KBM-7 (cell line): ENCODE measurements around the gene DEGS1.
"Not testable (repeated sequence)": the region's sequence is repeated elsewhere in the genome, so short reads cannot be mapped to it uniquely, and the experiment has no call there.

Experiments
- DNase-seq: peaks from one replicate; pipeline ENCODE4 v3.0.0-alpha.2; 2015
- in situ Hi-C: fragments of 300-500 bp; cut with MboI; formaldehyde crosslinking; loops from 2 replicates; pipeline ENCODE4 v1.14.3; 2020; ENCODE audit warnings: low sequenced_read_pairs, low pct_unique_long_range_greater_than_20kb, mixed read lengths

Gene DEGS1

DNA sequence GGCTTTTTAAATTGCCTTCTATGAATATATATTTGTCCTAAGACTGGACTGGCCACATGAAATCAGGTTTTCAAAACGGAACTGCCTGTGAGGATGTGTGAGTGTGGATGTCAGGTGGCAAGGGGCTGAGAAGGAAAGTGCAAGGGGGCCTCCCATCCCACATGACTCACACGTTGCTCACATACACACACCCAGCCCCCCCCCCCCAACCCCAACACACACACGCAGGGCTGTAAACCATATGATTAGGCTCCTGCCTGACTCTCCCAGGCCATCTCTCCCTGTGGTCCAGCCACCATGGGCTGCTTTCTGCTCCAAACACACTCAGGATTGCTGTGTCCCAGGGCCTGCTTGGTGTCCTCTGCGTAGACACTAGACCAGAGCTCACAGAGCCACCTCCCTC is 22.4 kb downstream of the DEGS1 start:
- DNase-seq = peak; percentile 79

DNA sequence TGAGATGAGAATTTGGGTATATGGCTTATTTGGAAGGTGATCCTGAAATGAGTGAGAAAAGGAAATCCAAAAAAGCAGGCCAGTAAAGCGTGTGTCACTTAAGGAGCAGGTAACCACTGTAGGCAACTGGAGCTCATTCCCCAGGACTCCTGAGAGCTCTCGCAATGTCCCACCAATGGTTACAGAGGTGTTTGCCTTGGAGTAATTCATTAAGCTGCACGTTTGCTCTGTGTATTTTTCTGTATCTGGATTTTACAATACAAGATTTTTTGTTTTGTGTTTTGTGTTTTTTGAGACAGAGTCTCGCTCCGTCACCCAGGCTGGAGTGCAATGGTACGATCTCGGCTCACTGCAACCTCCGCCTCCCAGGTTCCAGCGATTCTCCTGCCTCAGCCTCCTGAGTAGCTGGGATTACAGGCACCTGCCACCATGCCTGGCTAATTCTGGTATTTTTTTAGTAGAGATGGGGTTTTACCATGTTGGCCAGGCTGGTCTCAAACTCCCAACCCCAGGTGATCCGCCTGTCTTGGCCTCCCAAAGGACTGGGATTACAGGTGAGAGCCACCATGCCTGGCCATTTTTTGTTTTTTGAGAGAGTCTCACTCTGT is 23.0 kb downstream of the DEGS1 start:
- not testable (repeated sequence) for DNase-seq

More for the DNA sequence above, 22.4 kb downstream of the DEGS1 start:
- in situ Hi-C loops = no loop called here

DNA sequence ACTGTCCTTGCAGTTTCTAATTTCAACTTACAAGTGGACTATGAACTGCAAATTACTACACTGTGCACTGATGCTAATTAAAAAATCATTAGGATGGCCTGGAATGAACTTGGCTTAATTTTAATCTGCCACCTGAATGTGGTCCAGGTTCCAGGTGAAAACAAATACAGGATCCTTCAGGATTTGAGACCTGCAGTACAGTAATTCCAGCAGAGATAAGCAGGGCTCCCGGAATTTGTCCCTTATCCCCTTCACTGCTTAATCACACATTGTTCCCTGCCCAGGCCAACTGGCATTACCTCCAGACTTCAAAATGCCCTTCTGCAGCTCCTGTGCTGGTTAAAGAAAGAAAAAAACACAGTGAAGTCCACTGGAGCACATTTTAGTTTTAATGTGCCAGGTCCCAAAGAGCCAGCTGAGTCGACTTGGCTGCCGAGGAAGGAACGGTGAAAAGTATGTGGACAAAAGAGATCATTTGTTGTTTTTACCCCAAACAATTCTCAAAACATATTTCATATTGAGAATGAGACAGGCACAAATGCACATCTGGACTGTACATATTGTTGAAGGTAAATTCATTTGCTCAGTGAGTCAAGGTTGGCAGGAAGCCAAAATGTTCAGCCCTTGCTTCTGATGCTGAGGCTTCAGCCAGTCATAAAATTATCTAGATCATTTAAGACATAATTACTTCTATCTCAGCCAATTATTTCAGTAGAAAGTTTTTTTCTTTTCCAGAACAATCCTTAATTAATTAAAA is 28.3 kb downstream of the DEGS1 start:
- DNase-seq = no peak
- in situ Hi-C loops = no loop called here

More for the DNA sequence above, 23.0 kb downstream of the DEGS1 start:
- in situ Hi-C loops = not testable (repeated sequence)

DNA sequence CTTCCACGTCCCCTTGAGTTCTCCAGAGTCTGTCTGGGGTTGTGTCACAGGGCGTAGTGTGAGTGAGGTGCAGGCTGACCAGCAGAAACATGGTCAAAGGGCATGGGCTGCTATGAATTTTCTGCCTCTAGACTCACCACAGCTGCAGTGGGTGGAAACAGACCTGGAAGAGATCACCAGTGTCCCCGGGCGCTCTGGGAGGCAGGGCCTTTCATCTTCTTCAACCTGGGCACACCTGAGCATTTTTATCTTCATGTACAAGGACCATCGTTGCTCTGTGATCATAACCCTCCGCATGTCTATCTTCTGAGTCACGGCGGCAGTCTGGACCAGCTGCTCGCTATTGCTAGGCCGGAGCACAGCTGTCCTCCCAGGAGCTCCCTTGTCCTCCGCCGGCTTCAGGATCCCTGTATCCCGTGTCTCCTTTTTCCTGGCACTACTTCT is 29.6 kb downstream of the DEGS1 start:
- in situ Hi-C loops = no loop called here
- no peak for DNase-seq

DNA sequence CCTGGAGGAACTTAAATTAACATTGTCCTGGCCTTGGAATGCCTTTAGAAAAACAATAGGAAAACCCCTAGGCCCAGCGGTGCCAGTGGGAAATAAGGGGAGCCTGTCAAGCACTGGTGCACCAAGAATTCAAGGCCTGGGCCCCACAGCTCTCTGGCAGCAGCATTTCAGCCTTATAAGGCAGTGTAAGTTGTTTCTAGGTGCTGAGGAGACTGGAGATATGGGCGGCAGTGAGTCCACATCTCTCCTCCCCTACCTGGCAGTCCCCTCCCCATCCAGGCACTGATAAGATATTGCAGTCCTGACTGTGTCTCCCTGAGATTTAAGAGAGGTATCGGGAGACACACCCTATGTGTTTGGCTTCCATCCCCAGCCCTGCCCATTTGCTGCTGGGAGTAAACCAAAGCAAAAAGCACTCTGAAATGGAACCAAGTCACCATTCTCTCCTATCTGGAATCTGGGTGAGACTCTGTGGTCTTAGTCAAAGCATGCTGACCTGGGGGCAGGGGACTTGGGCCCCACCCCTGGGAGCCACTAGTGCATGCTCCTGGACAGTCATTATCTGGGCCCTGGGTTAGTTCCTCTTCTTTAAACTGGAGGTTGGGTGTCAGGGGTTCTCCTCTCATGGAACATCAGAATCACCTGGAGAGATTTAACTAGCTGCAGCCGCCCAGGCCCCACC is 30.5 kb downstream of the DEGS1 start:
- in situ Hi-C loops = no loop called here
- no peak for DNase-seq

DNA sequence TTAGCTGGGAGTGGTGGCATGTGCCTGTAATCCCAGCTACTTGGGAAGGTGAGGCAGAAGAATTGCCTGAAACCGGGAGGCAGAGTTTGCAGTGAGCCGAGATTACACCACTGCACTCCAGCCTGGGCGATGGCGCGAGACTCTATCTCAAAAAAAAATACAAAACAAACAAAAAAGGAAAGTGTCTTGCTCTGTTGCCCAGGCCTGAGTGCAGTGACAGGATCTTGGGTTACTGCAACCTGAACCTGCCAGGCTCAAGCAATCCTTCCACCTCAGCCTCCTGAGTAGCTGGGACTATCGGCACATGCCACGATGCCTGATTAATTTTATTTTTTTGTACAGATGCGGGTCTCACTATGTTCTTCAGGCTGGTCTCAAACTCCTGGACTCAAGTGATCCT is 33.3 kb downstream of the DEGS1 start:
- in situ Hi-C loops = no loop called here

DNA sequence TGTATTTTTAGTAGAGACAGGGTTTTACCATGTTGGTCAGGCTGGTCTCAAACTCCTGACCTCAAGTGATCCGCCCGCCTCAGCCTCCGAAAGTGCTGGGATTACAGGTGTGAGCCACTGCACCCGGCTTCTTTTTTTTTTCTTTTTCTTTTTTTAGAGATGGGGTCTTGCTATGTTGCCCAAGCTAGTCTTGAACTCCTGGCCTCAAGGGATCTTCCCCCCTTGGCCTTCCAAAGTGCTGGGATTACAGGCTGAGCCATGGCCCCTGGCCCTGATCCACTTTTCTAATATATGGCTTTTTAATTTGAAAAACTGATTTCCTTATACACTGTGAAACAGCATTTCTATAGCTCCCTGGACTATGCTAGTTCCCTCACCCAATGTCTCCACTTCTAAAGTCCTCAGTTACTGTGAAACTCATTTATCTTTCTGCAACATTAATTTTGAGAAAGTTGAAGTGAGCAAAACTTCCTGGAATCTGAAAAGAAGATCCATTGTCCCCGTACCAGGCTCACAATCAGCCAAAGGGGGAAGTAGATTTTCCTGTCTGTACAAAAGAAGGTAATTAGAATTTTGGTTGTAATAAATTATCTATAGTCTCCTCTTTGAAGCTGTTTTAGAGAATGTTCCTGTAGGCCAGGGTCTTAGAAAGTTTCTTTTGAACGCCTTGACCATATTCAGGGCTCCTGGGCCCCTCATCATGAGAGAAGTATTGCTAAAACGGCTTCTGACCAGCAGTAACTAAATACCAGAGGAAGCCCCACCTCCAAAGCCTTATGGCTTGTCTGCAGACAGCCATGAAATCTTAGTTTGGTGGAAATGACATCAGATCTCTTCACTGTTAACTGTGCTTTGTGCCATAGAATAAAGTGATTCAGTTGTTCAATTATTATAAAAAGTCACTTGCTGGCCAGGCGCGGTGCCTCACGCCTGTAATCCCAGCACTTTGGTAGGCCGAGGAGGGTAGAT is 34.9 kb downstream of the DEGS1 start:
- in situ Hi-C loops = no loop called here
- peak; percentile 65 for DNase-seq

More for the DNA sequence above, 33.3 kb downstream of the DEGS1 start:
- DNase-seq = no peak

DNA sequence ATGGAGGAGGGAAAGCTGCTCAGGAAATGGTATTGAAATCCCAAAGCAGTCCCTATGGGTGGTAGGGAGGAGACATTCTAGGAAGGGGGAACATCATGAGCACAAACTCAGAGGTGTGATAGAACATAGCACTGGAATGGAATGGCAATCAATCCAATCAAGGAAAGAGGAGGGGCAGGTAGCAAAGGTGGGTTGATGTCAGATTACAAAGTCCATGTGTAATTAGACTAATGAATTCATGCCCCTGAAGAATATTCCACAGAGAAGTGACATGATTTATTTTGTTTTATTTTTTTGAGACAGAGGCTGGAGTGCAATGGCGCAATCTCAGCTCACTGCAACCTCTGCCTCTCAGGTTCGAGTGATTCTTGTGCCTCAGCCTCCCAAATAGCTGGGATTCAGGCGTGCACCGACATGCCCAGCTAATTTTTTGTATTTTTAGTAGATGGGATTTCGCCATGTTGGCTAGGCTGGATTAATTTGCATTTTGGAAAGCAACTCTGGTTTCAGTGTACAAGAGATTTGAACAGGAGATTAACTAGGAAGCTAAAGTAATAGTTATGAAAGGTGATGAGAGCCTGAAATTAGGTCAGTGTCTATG is 36.1 kb downstream of the DEGS1 start:
- in situ Hi-C loops = no loop called here
- no peak for DNase-seq

DNA sequence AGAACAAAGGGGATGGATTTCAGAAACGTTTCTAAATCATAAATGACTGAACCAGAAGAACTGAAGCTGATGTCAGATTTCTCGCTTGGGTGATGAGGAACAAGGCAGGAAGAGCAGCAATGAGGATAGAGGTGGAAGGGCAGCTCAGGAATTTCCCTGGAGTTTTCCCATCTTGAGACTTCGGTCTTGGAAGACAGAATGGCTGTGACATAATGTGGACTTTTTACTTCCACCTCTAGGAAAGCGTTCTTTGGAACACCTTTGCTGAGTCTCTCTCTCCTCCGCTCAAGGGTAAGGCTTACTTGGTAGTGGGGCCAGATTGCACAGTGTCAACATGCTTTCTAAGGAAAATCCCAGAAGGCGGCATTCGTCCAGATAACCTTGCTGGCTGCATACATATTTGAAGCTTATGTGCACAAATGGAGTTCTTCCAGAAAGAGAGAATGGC is 36.6 kb downstream of the DEGS1 start:
- no peak for DNase-seq
- in situ Hi-C loops = no loop called here

DNA sequence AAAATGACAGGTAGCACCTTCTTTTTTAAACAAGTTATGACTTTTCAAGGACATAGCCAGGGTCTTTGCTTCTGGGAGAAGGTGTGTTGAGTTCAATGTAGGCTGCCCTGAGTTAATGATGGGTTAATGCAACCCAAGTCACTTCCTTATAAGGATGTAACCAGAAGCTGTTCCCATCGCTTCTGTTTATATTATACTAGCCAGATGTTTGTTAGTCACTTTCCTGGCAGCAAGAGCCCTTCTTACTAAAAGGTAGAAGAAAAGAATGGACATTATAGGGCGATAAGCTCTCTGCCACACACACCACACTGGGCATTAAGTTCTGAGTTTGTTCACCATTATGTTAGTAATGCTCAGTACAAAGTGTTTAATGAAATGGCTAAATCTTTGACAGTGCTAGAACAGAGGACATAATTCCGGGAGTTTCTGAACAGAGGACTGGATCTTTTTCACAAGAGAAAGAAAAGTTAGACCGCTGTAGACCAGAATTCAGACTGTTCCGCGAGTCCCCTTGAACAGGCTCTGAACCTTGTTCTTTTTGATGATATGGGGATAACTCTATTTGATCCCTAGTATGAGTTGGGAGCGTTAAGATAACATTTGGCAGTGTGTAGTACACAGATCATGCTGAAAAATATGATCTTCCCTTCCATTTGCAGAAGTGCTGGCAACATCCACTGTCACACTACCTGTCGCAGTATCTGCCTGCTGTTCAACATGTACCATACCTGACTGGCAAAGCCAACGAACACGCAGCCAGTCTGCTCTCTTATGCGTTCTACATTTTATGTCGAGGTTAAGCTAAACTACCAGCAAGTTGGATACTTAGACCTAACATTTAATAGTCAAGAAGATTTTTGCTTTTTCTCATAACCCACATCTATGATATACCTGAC is 41.0 kb downstream of the DEGS1 start:
- in situ Hi-C loops = no loop called here
- no peak for DNase-seq

DNA sequence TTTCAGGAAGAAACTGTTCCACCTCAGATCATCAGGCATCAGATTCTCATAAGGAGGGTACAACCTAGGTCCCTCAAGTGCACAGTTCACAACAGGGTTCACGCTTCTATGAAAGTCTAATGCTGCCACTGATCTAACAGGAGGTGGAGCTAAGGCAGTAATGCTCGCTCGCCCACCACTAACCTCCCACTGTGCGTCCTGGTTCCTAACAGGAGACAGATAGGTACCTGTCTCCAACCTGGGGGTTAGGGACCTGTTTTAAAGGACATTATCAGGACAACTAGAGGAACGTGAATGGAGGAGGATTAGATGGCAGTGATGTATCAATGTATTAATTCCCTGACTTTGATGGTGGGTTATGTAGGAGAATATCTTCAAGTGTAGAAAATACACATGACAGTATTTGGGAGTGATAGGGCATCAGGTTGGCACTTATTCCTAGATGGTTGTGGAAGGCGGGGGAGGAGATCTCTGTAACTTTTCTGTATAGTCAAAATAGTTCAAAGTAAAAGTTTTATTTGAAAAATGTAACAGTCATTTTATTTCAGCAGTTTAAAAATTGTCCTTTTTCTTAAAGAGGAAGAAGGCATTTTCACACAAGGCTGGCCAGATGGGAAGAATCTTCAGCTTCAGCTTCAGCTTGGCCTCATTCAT is 43.9 kb downstream of the DEGS1 start:
- DNase-seq = no peak

DNA sequence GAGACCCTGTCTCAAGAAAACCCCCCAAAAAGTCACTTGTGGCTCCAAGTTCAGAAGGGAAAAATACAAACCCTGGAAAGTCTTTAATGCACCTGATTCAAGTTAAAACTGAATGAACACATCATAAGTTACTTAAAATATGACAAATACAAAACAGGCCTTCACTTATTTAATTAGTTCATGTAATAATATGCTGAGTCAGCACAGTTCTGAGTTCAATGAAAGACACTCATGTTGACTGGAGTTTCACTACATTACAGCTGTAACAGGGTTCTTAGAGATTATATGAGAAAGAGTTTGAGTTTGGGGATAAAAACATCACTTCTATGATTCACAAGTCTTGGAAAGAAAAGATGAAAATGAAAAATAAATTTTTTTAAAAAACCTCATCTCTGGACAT is 51.0 kb downstream of the DEGS1 start:
- DNase-seq = no peak
- in situ Hi-C loops = no loop called here

More for the DNA sequence above, 43.9 kb downstream of the DEGS1 start:
- in situ Hi-C loops = no loop called here

DNA sequence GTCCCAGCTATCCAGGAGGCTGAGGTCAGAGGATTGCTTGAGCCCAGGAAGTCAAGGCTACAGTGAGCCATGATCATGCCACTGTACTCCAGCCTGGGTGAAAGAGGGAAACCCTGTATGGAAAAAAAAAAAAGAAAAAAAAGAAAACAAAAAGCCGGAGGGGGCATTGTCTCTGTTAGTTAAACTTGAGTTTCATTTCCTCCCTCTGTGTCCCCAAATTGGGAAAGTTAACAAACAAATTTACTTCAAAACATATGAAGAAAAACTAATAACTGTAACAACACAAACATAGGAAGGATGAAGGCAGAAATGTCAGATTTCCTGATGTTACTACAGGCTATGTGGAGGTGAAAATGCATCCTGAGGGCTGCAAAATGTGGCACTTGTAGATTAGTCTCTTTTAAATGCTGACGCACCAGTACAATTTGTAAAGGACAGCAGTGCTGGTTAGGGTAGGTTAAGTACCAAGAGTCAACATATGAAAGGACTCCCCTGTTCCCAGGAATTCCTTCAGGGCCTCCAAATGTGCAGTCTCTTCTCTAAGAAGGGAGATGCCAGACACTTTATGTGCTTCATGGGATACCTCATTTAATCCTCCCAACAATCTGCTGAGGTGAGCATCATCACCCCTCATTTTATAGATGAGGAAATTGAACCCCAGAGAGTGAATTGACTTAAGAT is 52.9 kb downstream of the DEGS1 start:
- in situ Hi-C loops = no loop called here
- DNase-seq = no peak

DNA sequence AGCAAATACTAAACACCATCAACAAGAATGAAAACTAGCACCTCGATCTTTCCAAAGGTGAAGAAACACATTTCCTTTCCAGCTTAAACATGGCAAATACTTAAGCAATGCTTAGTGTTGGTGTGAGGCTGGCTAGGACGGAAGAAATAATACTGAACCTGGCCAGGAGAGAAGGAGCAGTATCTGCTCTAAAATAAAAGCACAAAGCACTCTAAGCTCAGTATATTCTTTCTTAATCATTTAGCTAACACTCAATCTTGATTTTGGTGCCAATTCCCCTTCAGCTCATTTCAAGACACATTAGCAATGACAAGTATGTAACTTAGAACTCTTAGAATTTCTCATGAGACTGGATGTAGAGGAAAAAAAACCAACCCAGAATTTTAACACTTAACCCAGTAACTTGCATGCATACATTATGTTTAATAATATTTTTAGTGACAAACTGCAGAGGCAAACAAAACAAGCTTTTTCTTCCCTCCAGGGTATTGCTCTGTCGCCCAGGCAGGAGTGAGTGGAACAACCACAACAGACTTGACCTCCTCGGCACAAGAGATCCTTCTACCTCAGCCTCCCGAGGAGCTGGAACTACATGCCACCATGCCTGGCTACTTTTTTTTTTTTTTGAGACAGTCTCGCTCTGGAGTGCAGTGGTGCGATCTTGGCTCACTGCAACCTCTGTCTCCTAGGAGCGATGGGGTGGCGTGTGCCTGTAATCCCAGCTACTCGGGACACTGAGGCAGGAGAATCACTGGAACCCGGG is 54.3 kb downstream of the DEGS1 start:
- in situ Hi-C loops = no loop called here
- no peak for DNase-seq

DNA sequence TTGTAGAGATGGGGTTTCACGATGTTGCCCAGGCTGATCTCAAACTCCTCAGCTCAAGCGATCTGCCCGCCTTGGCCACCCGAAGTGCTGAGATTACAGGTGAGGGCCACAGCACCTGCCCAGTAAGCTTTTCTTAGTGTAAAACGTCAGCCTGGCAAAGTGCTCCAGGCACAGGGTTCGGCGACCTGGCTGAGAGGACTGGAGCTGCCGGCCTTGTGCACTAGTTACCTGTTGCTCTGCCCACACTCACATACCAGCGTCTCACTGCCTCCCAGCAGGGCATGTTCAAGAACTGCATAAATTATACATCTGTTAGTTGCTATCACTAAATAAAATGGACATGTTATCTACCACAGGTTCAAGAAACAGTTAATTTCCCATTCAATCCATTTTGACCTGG is 55.2 kb downstream of the DEGS1 start:
- DNase-seq = no peak
- in situ Hi-C loops = no loop called here

DNA sequence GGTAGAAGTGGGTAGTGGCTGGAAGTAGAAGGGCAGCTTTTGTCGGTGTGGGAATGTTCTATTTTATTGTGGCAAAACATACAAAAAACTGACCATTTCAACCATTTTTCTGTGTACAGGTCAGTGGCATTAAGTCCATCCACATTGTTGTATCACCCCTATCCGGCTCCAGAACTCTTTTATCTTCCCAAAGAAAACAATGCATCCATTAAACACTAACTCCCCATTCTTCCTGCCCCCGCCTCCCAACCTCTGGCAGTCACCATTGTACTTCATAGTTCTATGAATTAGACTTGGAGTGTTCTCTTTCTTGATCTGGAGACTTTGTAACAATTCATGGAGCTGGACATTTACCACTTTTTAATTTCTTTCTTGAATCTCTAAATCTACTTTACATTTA is 55.7 kb downstream of the DEGS1 start:
- in situ Hi-C loops = no loop called here
- DNase-seq = no peak
